GM12873 (cell line): ENCODE results near the gene ST6GALNAC1.

Experiments
- CTCF ChIP-seq: IDR thresholded peaks from 2 replicates; pipeline ENCODE4 v1.5.1; 2012; ENCODE audit warnings: low read depth, mild to moderate bottlenecking, moderate library complexity, low read length, control low read depth; ENCODE audit not compliant: insufficient read depth; ENCODE audit errors: missing control alignments

ST6GALNAC1 gene

GRCh38 chr17:76640550-76641380 lies 2.8 kb downstream of the ST6GALNAC1 start:
- no peak for TF ChIP-seq CTCF

GRCh38 chr17:76638263-76638662 lies 5.3 kb downstream of the ST6GALNAC1 start:
- no peak for TF ChIP-seq CTCF

GRCh38 chr17:76635659-76636360 lies 7.7 kb downstream of the ST6GALNAC1 start:
- no peak for TF ChIP-seq CTCF

GRCh38 chr17:76635039-76635438 lies 8.5 kb downstream of the ST6GALNAC1 start:
- TF ChIP-seq CTCF = no peak

- no peak for TF ChIP-seq CTCF
Measured at GRCh38 chr17:76633628-76634328, 9.8 kb downstream of the ST6GALNAC1 start.

GRCh38 chr17:76631821-76632565 lies 11.6 kb downstream of the ST6GALNAC1 start:
- TF ChIP-seq CTCF = no peak
